Fibroblast of skin of left biceps (primary cell): ENCODE results near the gene ZBP1.

ENCODE experiments used
- DNase-seq, 2 experiments: peaks; one replicate each; pipeline ENCODE4 v3.0.0-alpha.2; 2013; ENCODE audit warnings: low read depth in 2 of 2

ZBP1 gene

DNA sequence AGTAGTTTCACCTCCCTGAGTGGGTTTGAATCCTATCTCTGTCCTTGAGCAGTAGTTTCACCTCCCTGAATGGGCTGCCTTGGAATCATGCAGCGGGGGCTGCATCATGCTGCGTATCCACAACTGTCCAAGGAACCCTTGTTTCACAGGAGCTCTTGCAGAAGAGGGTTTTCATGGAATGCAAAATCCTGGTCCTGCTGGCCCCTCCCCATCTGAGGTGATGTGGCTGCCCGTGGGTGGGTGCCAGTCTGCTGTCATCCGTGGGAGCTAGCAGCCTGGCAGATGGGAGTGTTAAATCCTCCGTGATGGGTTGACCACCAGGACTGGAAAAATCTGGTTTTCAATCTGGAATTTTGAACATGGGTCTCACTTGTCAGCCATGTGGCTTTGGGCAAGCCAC lies 21.7 kb downstream of the ZBP1 start:
- DNase-seq, result no peak

DNA sequence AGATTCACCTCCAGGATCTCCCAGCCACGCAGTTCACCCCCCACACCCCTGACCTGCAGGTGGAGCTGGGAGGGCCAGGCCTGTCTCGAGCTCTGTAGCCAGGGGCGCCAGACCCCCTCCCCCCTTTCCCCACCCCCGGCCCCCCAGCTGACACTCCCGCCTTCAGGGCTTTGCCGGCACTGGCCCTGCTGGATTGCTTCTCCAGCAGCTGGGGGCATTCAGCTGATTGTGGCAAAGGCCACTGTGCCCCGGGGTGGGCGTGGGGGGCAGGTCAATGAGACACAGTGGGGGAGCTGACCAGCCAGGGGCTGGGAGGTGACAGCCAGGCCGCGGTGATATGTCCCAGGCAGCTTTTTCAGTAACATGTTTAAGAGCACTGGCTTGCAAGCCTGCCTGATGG lies 22.2 kb downstream of the ZBP1 start:
- no peak for DNase-seq

DNA sequence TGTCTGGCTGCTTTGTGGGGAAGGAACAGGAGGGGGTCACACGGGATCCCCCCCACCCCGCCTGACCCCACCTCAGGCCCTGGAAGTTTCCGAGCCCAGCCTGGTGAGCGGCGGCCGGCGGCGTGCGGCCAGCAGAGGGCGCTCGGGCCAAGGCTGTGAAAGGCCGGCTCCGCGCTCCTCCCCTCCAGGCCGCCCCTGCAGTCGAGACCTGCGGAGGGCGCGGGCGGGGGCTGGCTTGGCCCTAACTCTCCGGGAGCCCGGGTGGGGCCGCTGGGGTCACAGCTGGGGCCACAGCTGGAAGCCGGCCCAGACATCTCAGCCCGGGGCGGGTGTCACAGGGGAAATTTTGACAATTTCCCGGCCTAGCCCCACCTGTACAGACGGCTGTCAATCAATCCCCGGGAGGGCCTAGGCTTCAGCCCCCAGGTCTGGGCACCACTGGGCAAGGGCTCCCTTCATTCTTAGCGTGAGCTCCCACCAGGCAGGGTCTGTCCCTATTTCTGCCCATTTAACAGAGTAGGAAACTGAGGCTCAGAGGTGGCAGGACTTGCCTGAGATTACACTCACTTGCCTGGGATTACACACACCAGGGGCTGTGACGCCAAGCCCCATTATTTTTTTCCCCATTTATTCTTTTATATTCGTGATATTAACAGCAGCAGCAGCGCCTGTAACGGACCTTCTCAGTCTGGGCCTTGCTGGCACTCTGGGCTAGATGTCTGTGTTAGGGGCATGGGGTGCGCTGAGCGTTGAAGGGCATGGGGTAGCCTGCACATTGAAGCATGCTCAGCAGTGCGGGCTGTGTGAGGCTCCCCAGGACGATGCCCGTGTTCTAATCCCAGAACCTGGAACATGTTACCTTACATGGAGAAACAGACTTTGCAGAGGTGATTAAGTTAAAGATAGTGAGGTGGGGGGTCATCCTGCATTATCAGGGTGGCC lies 23.0 kb downstream of the ZBP1 start:
- DNase-seq, result no peak

DNA sequence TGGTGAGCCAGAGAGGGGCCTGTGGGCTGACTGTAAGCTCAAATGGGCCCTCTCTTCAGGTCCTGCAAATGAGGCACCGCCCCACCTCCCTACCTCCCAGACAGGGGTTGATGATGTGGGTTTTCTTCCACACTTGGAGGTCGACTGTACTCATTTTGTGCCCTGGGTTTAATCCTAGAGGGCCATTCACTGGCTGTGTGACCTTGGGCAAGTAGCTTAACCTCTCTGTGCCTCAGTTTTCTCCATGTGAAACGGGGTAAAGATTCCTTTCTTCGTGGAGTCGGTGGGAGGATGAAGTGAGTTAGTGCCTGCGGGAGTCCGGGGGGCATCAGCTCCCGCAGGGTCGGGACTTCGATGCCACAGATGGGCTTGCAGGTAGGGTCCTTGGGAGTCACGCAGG lies 23.9 kb downstream of the ZBP1 start:
- DNase-seq, result no peak

DNA sequence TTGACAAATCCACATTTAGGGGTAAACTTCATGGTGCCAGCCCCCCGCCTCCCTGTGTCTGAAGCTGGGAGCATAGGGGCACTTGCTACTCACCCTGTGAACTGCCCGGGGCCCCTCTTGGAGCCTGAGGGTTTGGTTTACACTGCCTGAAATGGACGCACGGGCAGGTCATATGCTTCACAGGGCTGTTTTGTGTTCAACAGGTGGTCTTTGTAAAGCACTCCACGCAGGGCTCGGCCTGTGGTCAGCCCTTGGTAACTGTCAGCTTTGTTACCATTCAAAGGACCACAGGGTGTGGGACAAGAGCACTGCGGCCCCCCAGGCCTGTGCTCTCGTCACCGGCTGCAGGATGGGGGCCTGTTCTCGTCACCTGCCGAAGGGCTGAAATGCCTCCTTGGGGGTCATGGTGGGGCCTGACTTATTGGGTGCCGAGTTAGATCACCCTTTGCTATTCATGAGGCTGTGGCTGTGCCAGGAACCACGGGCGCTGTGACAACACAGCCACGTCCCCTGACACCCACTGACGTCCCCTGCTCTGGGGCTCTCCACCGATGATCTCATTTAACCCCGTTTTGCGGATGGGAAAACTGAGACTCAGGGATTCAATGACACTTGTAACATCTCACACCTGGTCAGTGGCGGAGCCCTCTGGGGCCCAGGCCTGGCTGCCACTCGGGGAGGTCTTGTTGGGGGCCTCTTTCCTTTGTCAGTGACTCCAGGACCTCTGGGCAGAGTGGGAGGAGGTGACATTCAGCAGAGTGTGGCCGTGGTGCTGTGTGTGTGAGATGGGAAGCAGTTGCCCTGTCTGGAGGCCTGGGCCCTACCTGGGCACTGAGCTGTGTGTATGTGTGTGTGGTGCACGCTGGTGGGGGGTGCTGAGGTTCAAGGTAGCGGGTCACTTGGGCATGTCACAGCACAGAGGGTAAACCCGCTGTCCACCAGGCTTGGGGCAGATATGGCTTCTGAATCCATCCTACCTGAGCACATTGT lies 24.9 kb downstream of the ZBP1 start:
- DNase-seq, result no peak

DNA sequence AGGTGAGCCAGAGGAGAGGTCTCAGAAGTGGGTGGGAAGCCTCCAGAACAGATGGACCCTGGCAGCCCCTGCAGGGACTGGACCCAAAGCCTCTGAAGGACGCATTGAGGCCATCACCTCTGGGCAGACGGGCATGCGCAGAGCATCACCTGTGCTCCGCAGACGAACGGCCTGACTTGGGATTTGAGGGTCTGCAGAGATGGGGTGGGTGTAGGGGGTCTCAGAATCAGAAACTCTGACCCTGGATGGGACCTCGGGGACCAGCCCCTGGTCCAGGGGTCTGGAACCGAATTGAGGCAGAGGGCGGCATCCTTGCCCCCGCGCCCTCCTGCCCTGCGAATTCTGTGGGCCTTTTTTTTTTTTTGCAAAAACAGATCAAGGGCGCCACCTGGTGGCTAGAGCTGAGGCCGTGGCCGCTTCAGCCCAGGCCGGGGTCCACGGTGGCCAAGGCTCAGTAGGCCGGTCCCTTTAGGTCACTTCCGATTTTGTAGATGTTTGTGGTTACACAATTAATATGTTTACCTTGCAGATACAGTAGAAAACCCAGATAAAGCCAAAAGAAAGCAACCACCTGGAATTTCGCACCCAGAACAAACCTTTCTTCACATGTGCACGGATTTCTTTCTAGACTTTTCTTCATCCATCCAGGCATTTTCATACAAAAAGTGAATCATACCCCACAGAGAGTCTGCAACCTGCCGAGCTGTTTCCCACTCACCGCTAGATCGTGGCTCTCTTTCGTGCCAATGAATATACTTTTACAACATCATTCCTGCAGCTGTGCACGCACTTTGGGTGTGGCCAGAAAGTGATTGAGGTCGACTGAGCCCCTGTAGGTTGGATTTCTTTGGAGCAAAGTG lies 25.9 kb downstream of the ZBP1 start:
- DNase-seq, result no peak

DNA sequence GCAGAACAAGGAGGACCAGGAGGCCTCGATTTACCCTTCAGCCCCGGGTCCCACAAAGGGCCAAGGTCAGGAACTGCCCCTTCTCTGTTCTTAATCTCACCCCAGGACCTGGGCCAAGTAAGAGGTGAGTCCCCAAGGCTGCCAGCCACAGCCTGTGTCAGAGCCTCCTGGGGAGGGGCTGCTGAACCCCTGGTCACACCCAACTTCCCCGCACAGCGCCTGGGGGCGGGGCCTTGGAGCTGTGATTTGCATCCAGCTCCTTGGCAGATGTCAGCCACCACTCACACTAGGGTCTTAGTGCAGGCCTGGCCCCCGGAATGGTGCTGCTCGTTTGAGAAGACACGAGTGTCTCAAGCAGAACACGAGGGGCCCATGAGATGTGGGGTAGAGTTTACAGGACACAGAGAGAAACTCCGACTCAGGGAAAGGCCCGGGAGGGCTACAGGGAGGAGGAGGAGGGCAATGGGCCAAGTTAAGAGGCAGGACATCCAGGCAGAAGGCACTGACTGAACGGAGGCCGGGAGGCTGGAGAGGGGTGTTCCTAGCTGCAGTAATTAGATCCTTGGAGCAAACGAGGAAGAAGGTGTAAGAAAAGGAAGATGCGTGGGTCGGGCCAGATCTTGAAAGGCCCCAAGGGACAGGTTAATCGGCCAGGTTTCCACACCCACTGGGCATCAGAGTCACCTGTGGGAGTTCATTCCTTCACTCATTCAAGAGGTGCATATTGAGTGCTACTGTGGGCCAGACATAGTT lies 26.9 kb downstream of the ZBP1 start:
- no peak for DNase-seq

DNA sequence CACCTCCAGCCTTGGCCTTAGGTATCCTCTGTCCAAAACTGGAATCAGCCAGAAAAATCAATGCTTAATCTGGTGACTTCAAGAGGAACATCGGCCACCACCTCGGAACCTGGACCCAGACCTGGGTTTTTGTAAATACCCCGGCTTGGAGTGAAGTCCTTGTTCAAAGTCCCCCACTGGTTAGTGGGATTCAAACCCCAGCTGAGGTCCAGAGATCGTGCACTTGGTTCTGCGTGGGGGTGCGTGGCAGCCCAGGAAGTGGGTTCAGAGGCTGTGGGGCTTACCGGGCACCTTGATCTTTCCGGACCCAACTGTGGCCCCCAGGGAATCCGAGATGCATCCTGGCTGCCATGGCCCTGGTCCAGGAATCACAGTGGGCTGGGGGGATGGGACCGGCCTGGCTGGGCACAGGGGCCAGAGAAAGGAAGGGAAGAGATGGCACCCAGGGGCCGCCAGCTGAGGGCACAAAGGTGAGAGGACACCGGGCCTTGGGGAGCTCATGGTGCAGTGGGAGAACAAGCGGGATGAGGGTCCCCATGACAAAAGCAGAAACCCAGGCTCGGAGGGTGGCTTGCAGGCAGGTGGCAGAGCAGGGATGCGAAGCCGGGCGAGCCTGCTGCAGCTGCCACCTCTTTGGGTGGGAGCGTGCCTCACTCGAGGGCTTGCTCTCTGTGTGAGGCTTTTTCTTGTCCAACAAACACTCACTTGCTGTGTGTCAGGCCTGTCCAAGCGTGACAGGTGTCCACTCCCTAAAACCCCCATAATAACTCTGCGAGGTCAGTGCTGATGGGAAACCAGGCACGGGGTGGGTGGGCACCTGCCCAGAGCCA lies 27.7 kb downstream of the ZBP1 start:
- no peak for DNase-seq

DNA sequence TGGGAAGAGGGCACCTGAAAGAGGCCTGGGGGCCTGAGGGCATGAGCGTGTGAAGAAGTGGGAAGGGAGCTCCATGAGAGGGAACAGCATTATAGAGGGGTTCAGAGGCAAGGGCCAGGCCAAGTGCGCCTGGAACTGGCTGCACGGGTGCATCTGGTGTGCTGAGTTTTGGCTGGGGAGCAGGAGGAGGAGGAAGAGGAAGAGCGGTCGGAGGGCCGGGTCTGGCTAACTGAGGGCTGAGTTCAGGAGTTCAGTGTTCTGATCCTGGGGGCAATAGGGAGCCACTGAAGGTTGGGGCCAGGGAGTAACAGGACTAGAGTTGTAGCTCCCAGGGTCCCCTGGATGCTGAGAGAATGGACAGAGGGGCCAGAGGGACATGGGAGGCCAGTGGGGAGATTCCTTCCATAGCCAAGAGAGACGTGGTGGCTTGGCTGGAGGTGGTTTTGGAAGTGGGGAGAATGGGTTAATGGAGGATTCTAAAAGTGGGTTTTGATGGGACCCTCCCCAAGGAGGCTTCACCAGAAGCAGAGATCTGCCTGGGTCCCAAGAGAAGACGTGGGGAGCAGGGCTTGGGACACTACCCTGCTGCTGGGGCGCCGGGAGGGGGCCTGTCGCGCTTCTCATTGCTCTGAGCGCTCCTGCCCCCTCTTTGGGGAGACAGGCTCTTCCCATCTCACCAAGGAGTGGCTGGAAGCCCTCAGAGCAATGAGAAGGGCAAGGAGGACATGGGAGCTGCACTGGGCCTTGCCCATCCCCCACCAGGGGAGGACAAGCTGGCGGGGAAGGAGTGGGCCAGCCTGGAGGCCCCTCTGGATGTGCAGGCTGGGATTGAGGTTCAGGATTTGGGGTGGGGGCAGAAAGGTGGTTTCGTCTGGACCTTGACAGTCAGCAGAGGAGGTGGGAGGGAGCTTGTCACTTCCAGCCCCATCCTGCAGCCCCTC lies 28.7 kb downstream of the ZBP1 start:
- DNase-seq, result no peak

DNA sequence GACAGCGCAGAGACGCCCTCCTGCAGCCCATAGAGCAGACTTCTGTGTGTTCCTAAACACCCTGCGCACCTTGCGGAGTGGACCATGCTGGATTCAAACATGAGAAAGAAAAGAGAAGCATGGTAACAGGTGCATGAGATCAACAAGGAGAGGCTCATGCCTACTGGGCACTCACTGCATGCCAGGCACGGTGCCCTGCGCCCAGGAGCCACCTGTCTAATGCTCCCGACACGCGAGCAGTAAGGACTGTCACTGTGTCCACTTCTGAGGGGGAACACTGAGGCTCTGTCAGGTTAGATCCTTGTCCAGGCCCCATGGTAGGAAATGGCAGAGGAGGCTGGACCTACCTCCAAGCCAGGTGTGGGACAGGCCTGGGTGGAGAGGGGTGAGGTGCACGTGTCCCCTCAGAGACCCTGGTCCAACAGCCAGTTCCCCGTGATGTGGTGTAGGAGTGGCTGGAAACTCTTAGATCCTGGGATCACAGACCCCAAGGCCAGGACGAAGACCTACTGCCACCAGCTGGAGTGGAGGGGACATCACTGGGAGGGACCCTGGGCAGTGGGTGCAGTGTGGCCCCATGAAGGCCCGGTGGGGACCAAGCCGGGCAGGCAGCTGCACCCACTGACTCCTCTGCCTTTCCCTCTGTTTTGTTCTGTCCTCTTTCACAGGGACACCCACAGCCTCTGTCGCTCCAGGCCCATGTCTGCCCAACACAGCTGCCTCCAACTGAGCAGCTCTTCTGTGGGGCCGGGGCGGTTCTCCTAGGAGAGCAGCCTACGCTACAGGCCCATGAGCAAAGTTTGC lies 29.5 kb downstream of the ZBP1 start:
- DNase-seq, result no peak

DNA sequence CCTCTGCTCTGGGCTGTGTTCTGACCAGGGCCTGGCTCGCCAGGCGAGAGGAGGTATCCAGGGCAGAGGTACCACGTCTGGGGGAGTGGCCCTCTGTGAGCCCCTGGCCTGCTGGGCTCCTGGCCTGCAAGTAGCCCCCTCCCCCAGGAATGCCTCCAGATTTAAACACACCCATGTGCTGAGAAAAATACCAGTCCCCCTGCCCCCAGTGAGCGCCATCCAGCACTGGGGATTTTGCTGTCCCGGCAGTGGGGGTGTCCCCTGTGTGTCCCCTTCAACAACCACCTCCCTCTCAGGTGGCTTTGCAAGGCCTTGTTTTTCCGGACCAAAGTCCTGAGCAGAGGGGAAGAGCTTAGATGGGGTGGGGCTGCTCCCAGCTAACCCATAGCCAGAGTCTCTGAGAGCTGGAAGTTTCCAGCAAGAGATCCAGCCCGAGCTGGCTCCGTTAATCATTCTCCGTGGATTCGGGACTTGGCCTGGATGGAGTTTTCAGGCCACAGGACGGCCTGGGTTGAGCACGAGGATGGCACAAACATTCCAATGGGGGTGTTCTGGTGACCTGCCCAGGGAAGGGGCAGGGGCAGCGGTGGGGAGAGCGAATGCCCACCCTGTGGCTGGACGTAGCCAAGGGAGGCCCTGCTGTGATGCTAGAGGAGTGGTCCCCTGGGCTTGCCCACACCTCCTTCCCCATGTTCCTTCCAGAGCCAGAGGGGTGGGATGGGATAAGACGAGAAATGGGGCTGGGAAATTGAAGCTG lies 30.3 kb downstream of the ZBP1 start:
- no peak for DNase-seq

DNA sequence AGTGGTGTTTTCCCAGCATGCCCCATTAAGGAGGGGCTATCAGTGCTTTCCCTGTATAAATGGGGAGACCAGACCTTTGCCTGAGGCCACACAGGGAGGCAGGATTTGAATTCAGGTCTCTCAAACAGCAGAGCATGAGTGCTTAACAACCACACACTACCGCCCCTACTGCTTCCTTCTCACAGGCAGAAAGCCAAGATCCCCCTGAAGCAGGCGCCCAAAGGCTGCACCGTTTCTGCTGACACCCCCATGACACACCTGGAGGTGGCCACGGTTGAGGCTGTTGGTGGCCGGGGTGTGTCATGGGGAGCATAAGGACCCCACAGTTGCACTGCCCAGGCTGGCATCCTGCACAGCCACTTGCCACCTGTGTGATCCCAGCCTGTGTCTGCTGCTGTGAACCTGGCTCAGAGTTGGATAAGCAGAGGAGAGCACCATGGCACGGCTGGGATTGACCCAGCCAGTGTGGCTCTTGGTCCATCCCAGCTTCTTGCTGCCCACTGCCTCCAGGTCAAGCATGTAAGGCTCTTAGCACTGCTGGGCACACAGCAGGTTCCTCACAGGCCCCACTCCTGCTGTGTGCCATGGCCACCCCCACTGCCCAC lies 31.0 kb downstream of the ZBP1 start:
- no peak for DNase-seq

DNA sequence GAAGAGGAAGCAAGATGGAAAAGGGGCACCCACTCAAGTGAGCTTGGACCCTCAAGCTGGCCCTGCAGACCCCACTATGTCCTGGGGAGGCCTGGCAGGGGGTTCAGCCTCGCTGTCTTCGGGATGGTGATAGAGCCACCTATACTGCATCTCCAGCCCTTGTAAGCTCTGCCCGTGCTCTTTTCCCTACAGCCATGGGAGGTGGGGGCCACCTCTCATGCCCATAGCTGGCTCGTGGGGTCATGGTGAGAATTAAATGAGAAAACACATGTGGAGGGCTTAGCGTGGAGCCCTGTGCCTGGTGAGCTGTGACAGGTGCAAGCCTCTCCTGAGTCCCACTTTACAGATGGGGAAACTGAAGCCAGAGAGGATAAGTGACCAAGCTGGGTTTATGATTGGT lies 31.6 kb downstream of the ZBP1 start:
- DNase-seq, result no peak

DNA sequence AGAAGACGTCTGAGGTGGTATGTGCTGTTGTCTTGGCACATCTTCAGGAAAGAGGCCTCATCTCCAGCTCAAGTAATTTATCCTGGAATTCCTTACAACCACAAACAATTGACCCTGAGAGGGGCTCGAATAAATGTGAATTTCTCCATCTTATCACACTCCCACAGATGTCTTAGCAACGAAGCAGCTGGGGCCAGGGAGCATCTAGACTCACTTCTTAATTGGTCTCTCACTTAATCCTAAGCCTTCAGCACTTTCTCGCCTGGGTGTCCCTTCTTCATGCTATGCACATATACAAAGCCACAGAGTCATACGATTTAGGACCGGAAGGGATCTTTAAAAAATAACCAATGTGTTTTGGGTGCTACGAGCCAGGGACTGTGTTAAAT lies 32.2 kb downstream of the ZBP1 start:
- DNase-seq, result no peak

DNA sequence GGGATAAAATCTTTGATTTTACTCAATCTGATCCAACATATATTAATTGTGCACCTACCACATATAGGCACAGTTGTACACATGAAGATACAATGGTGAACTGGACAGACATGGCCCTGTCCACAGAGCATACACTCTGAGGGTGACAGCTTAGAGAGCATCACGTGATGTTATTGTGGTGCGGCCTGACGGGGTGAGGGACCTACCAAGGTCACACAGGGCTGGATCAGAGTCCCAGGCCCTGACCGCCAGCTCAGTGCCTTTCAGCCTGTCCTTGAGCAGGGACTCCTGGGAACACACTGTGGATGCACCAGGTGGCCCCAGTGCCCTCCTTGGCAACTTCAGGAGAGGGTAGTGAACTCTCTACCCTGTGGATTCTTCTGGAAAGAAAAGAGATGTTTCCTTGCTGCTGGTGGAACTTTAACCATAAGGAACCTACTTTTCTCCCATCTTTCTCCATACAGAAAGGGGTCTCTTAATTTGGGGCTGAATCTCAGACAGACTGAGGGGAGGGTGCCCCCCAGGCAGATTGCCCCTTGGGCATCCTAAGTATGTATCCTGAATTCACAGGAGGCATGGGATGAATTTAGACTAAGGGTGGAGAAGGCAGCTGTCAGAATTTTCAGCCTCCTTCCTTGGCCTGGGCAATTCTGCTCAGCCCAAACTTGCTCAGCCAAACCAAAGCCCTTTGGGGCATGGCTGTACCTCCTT lies 32.8 kb downstream of the ZBP1 start:
- no peak for DNase-seq

DNA sequence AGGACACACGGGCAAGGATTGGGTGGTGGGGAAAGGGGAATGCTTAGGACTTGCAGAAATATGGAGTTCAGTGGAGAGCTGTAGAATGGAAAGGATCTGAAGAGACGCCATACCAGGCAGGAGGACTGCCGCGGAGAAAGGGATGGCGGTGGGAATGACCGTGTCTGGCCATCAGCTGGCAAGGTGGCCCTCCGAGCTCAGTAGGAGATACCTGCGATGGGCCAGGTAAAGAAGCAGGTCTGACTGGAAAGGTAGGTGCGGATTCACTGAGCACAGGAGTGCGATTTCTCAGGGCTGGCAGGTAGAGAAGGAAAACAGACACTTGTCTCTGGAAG lies 33.3 kb downstream of the ZBP1 start:
- no peak for DNase-seq
